Mesothelial cell of epicardium (in vitro differentiated cells): ENCODE measurements around the gene C10orf90. TPM values are rescaled to one million over a fixed set of nuclear protein-coding genes. Genes with fewer than 3 reads are reported as not detected.

ENCODE experiments used
- DNase-seq, 2 experiments: peaks; one replicate each; pipeline ENCODE4 v3.0.0; 2021; ENCODE audit warnings: low spot score in 2 of 2; ENCODE audit not compliant: unreplicated experiment in 2 of 2
- H3K27ac Mint-ChIP-seq: 2 replicates; pipeline ENCODE4 v1.8.0; 2021; ENCODE audit warnings: mixed read lengths
- H3K27me3 Mint-ChIP-seq: 2 replicates; pipeline ENCODE4 v1.8.0; 2021; ENCODE audit warnings: low read depth, mixed read lengths
- H3K36me3 Mint-ChIP-seq: 2 replicates; pipeline ENCODE4 v1.8.0; 2021; ENCODE audit warnings: mixed read lengths
- H3K4me1 Mint-ChIP-seq: 2 replicates; pipeline ENCODE4 v1.8.0; 2021; ENCODE audit warnings: mixed read lengths
- H3K4me3 Mint-ChIP-seq: 2 replicates; pipeline ENCODE4 v1.8.0; 2021; ENCODE audit warnings: mild to moderate bottlenecking, moderate library complexity, mixed read lengths
- H3K9me3 Mint-ChIP-seq: 2 replicates; pipeline ENCODE4 v1.8.0; 2021; ENCODE audit warnings: mixed read lengths
- CTCF ChIP-seq: fragments of 200-600 bp; sonication (generic); IDR thresholded peaks from one replicate; pipeline ENCODE4 v1.5.0; 2021; ENCODE audit warnings: antibody characterized with exemption; ENCODE audit not compliant: unreplicated experiment
- total RNA-seq: library from RNA; stranded (reverse); gene quantifications from 3 replicates; pipeline ENCODE4 v1.2.1, GENCODE V29; 2021

The C10orf90 gene
- total RNA-seq, 1 donor from 2014 or later, result not detected

DNA sequence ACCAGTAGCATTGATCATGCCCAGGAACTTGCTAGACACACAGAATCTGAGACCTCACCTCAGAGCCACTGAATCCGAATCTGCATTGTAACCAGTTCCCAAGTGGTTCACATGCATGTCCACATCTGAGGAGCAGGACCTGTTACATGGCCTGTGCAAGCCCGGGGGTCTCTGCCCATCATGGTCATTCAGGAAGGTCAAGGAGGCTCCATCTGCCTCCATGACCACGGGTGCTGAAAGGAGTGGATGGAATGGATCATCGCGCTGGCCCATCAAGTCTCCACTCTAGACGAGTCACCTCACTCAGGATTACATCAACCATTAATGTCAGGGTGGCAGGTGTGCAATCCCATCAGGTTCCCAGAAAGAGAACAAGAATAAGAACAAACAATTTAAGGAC, 196.5 kb downstream of the C10orf90 start:
- H3K4me3 Mint-ChIP-seq, result no peak overlapping the region
- H3K9me3 Mint-ChIP-seq, result no peaks in the 10 kb centered on the region
- H3K27me3 Mint-ChIP-seq, result peaks cover 25% of the 10 kb centered on the region
- H3K36me3 Mint-ChIP-seq, result no peaks in the 10 kb centered on the region
- no peak for TF ChIP-seq CTCF
- H3K27ac Mint-ChIP-seq, result no peak overlapping the region
- no peak for DNase-seq
- no peaks in the 10 kb centered on the region for H3K4me1 Mint-ChIP-seq

DNA sequence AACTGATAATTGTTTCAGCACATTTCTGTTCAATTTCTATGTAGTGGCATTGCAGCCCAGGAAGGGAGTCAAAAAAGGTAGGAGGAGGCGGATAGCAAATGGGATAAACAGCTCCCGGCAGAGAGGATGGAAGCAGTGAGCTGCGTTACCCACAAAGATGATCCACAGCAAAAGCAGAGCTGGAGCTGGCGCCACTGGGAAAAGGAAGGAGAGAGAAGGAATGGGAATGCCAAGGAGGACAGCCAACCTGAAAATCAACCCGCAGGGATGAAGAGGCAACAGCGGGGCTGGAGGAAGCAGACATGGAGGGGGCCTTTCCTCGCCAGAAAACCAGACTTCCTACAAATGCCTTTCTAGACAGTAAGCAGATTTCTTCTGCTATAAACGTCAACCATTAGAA, 199.5 kb downstream of the C10orf90 start:
- H3K9me3 Mint-ChIP-seq, result no peaks in the 10 kb centered on the region
- no peak for TF ChIP-seq CTCF
- no peak overlapping the region for H3K4me3 Mint-ChIP-seq
- DNase-seq, result no peak
- H3K36me3 Mint-ChIP-seq, result no peaks in the 10 kb centered on the region
- H3K27ac Mint-ChIP-seq, result no peak overlapping the region
- peaks cover 33% of the 10 kb centered on the region for H3K27me3 Mint-ChIP-seq
- no peaks in the 10 kb centered on the region for H3K4me1 Mint-ChIP-seq

GRCh38 chr10:126469692-126470091, 200.8 kb downstream of the C10orf90 start:
- Mint-ChIP-seq H3K4me3 (no peak overlapping the region), H3K4me1 (no peaks in the 10 kb centered on the region), H3K36me3 (no peaks in the 10 kb centered on the region), H3K27ac (no peak overlapping the region), H3K9me3 (no peaks in the 10 kb centered on the region), H3K27me3 (peaks cover 38% of the 10 kb centered on the region)
- DNase-seq, result no peak
- no peak for TF ChIP-seq CTCF

- Mint-ChIP-seq H3K4me3 (no peak overlapping the region), H3K36me3 (no peaks in the 10 kb centered on the region), H3K4me1 (no peaks in the 10 kb centered on the region), H3K27ac (no peak overlapping the region), H3K27me3 (peaks cover 38% of the 10 kb centered on the region), H3K9me3 (no peaks in the 10 kb centered on the region)
- no peak for DNase-seq
- TF ChIP-seq CTCF, result no peak
These were observed 201.4 kb downstream of the C10orf90 start for GRCh38 chr10:126468876-126469643.

GRCh38 chr10:126468467-126468866, 202.0 kb downstream of the C10orf90 start:
- TF ChIP-seq CTCF, result no peak
- DNase-seq, result no peak
- Mint-ChIP-seq H3K9me3 (no peaks in the 10 kb centered on the region), H3K36me3 (no peaks in the 10 kb centered on the region), H3K27ac (no peak overlapping the region), H3K27me3 (peaks cover 40% of the 10 kb centered on the region), H3K4me1 (no peaks in the 10 kb centered on the region), H3K4me3 (no peak overlapping the region)

- TF ChIP-seq CTCF, result no peak
- Mint-ChIP-seq H3K27ac (no peak overlapping the region), H3K4me1 (peaks cover 3% of the 10 kb centered on the region), H3K27me3 (peaks cover 37% of the 10 kb centered on the region), H3K4me3 (no peak overlapping the region), H3K9me3 (no peaks in the 10 kb centered on the region), H3K36me3 (no peaks in the 10 kb centered on the region)
- no peak for DNase-seq
These were observed 204.7 kb downstream of the C10orf90 start for GRCh38 chr10:126465771-126466170.
